Keratinocyte (primary cell): ENCODE measurements around the gene FAXC. TPM values are rescaled to one million over a fixed set of nuclear protein-coding genes. Genes with fewer than 3 reads are reported as not detected.

ENCODE experiments used
- DNase-seq: peaks from one replicate; pipeline ENCODE4 v3.0.0-alpha.2; 2011; ENCODE audit warnings: low read depth, missing footprints, low spot score
- FAIRE-seq: peaks from 2 replicates; lab custom pipeline; 2011; peaks lifted over from hg19 to GRCh38; lab: Jason Lieb, UNC
- H2AFZ ChIP-seq: 2 replicates; pipeline ENCODE4 v1.6.0; 2012; ENCODE audit warnings: low read length, control low read depth, inconsistent platforms; ENCODE audit not compliant: control insufficient read depth
- H3K27ac ChIP-seq: 2 replicates; pipeline ENCODE4 v1.5.1; 2011; ENCODE audit warnings: low read length; ENCODE audit not compliant: control insufficient read depth, insufficient read depth
- H3K27me3 ChIP-seq: 3 replicates; pipeline ENCODE4 v1.6.0; 2011; ENCODE audit warnings: low read length; ENCODE audit not compliant: control insufficient read depth, insufficient read depth; ENCODE audit errors: extremely low read depth
- H3K36me3 ChIP-seq, 2 experiments: 2 replicates in 1 of 2; 3 replicates in 1 of 2; pipeline ENCODE4 v1.5.1; 2011; ENCODE audit warnings: low read length in 2 of 2, mild to moderate bottlenecking in 1 of 2; ENCODE audit not compliant: control insufficient read depth in 2 of 2, insufficient read depth in 2 of 2; ENCODE audit errors: extremely low read depth in 1 of 2
- H3K4me1 ChIP-seq: 3 replicates; pipeline ENCODE4 v1.5.1; 2011; ENCODE audit warnings: low read length; ENCODE audit not compliant: control insufficient read depth, insufficient read depth; ENCODE audit errors: extremely low read depth
- H3K4me2 ChIP-seq: 3 replicates; pipeline ENCODE4 v1.6.0; 2011; ENCODE audit warnings: low read depth, low read length; ENCODE audit not compliant: control insufficient read depth, insufficient read depth; ENCODE audit errors: extremely low read depth
- H3K4me3 ChIP-seq, 3 experiments: fragments of 200-600 bp in 1 of 3; sonication (generic) in 1 of 3; 2 replicates in 2 of 3; 3 replicates in 1 of 3; pipeline ENCODE4 v1.5.1; 2011 to 2016; ENCODE audit warnings: low read length in 3 of 3, mild to moderate bottlenecking in 3 of 3, control low read depth in 2 of 3, inconsistent platforms in 1 of 3, low read depth in 1 of 3, mixed read lengths in 1 of 3, mixed run types in 1 of 3, moderate library complexity in 1 of 3; ENCODE audit not compliant: control insufficient read depth in 2 of 3, insufficient read depth in 2 of 3; ENCODE audit errors: extremely low read depth in 1 of 3
- H3K79me2 ChIP-seq: 2 replicates; pipeline ENCODE4 v1.6.0; 2012; ENCODE audit warnings: low read length; ENCODE audit not compliant: control insufficient read depth, insufficient read depth
- H3K9ac ChIP-seq: 3 replicates; pipeline ENCODE4 v1.6.0; 2011; ENCODE audit warnings: low read length; ENCODE audit not compliant: control insufficient read depth, insufficient read depth; ENCODE audit errors: extremely low read depth
- H3K9me1 ChIP-seq: 3 replicates; pipeline ENCODE4 v1.6.0; 2011; ENCODE audit warnings: low read length; ENCODE audit not compliant: control insufficient read depth, insufficient read depth; ENCODE audit errors: extremely low read depth
- H3K9me3 ChIP-seq: 2 replicates; pipeline ENCODE4 v1.5.1; 2012; ENCODE audit warnings: low read depth, low read length; ENCODE audit not compliant: control insufficient read depth
- H4K20me1 ChIP-seq: 3 replicates; pipeline ENCODE4 v1.6.0; 2011; ENCODE audit warnings: low read length; ENCODE audit not compliant: control insufficient read depth, insufficient read depth; ENCODE audit errors: extremely low read depth
- EZH2 ChIP-seq: IDR thresholded peaks from one replicate; pipeline ENCODE4 v1.6.1; 2012; ENCODE audit warnings: inconsistent platforms, mild to moderate bottlenecking, low read length, moderate library complexity
- dilution Hi-C: fragments of 300-500 bp; cut with MboI; formaldehyde crosslinking; loops from one replicate; pipeline ENCODE4 v1.7.0; 2020; ENCODE audit warnings: low sequenced_read_pairs; ENCODE audit not compliant: extremely low pct_ligation_motif_present
- polyA plus RNA-seq, 5 experiments: library from polyadenylated mRNA; depleted of rRNA in 3 of 5; stranded (reverse) in 3 of 5; stranded (forward) in 1 of 5; unstranded in 1 of 5; fragments of >200 nt; gene quantifications; 1 replicate in 1 of 5; 2 replicates in 3 of 5; 3 replicates in 1 of 5; pipeline versions ENCODE4 v1.2.1 to v1.2.3, GENCODE V29; 2011 to 2012; ENCODE audit warnings: missing spikeins in 2 of 5, low read depth in 1 of 5, low replicate concordance in 1 of 5
- TF ChIP-seq, protein P1 (sequence below), 3 experiments: IDR thresholded peaks in 1 of 3; conservative IDR thresholded peaks in 1 of 3; optimal IDR thresholded peaks in 1 of 3; 2 replicates in 2 of 3; 3 replicates in 1 of 3; pipeline versions ENCODE3 to v1.5.1; 2011; ENCODE audit warnings: low read length in 3 of 3, mild to moderate bottlenecking in 3 of 3, moderate library complexity in 2 of 3, control low read depth in 1 of 3, inconsistent platforms in 1 of 3; ENCODE audit not compliant: insufficient read depth in 2 of 3; ENCODE audit errors: extremely low read depth in 1 of 3

FAXC gene
- polyA plus RNA-seq, 1 donor (not counting 4 experiments of a cell fraction or from before 2014, with no cell fraction given): 8.3 TPM

DNA sequence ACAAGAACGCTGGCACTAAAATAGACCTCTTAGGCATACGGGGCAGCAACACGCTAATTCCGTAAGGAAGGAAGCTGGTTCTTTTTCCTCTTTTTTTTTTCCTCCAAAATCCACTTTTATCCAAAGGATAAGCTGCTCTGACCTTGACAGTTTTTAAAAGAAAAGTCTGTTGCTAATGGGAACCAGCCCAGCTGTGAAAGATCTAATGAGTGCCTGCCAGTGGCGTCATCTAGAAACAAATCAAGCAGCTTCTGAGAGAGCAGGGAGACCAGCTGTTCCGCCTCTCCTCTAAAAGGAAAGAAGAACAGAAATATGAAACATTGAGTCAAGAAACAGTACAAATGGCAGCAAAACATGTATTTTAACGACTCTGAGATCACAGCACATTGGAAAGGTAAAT lies 78.6 kb downstream of the FAXC start:
- no peaks in the 10 kb centered on the region for H4K20me1 ChIP-seq
- dilution Hi-C loops: no loop called here
- H3K79me2 ChIP-seq: no peaks in the 10 kb centered on the region
- no peak for DNase-seq
- no peaks in the 10 kb centered on the region for H3K36me3 ChIP-seq
- no peak overlapping the region for H3K27ac ChIP-seq
- FAIRE-seq: no peak
- H3K4me3 ChIP-seq: no peak overlapping the region
- H2AFZ ChIP-seq: no peak overlapping the region
- TF ChIP-seq EZH2: no peak
- TF ChIP-seq, protein P1, sequence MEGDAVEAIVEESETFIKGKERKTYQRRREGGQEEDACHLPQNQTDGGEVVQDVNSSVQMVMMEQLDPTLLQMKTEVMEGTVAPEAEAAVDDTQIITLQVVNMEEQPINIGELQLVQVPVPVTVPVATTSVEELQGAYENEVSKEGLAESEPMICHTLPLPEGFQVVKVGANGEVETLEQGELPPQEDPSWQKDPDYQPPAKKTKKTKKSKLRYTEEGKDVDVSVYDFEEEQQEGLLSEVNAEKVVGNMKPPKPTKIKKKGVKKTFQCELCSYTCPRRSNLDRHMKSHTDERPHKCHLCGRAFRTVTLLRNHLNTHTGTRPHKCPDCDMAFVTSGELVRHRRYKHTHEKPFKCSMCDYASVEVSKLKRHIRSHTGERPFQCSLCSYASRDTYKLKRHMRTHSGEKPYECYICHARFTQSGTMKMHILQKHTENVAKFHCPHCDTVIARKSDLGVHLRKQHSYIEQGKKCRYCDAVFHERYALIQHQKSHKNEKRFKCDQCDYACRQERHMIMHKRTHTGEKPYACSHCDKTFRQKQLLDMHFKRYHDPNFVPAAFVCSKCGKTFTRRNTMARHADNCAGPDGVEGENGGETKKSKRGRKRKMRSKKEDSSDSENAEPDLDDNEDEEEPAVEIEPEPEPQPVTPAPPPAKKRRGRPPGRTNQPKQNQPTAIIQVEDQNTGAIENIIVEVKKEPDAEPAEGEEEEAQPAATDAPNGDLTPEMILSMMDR (optimal IDR thresholded peaks at IDR 0.05 in 1 of 3, IDR thresholded peaks at IDR 0.05 in 1 of 3, conservative IDR thresholded peaks at IDR 0.05 in 1 of 3; ENCODE audit: extremely low read depth in 1 of 3, insufficient read depth in 2 of 3, low read length in 3 of 3): no peak
- no peaks in the 10 kb centered on the region for H3K9me1 ChIP-seq
- no peaks in the 10 kb centered on the region for H3K4me1 ChIP-seq
- H3K27me3 ChIP-seq: no peaks in the 10 kb centered on the region
- no peaks in the 10 kb centered on the region for H3K9me3 ChIP-seq
- no peak overlapping the region for H3K4me2 ChIP-seq
- no peak overlapping the region for H3K9ac ChIP-seq

DNA sequence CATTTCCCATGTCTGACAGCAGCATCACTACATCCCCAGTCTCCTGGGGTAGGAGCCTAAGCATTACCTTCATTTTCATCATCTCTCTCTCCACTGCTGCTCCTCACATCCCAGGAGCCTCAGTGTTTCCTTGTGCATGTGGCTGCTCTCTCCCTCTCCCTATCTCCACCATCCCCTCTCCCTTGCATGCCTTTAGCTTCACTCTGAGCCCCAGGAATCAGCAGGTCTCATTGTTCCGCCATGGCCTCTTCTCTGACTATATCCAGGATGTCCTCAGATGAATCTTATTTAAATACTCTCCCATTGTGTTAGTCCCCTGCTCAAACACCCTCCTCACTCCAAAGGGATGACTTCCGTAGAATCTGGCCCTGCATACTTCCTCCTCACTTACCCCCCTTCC lies 79.4 kb downstream of the FAXC start:
- Histone ChIP-seq H3K27ac (no peak overlapping the region), H3K27me3 (no peaks in the 10 kb centered on the region), H3K4me3 (no peak overlapping the region), H3K4me1 (no peaks in the 10 kb centered on the region), H3K4me2 (no peak overlapping the region), H3K9me1 (no peaks in the 10 kb centered on the region), H3K79me2 (no peaks in the 10 kb centered on the region), H2AFZ (no peak overlapping the region), H3K9me3 (no peaks in the 10 kb centered on the region), H4K20me1 (no peaks in the 10 kb centered on the region), H3K9ac (no peak overlapping the region), H3K36me3 (no peaks in the 10 kb centered on the region)
- DNase-seq: no peak
- TF ChIP-seq EZH2: no peak
- TF ChIP-seq, protein P1 (optimal IDR thresholded peaks at IDR 0.05 in 1 of 3, IDR thresholded peaks at IDR 0.05 in 1 of 3, conservative IDR thresholded peaks at IDR 0.05 in 1 of 3; ENCODE audit: extremely low read depth in 1 of 3, insufficient read depth in 2 of 3, low read length in 3 of 3): no peak
- dilution Hi-C loops: no loop called here
- no peak for FAIRE-seq
